AG08395 (cell line): Measurements from ENCODE around the gene FBXW9.
"Not testable (repeated sequence)": the region's sequence is repeated elsewhere in the genome, so short reads cannot be mapped to it uniquely, and the experiment has no call there.

ENCODE experiments used
- DNase-seq: peaks from one replicate; pipeline ENCODE4 v3.0.0; 2012; ENCODE audit warnings: mixed read lengths, low spot score

FBXW9 gene

GRCh38 chr19:12696366-12697335 is at the start of gene FBXW9:
TSS of gene FBXW9 (minus strand) at chr19:12696631. CDS start at chr19:12696581, 50 bp downstream.
- peak; percentile 97 for DNase-seq

- DNase-seq, result no peak
Observed at GRCh38 chr19:12745166-12745897, 48.9 kb upstream of the FBXW9 start.

- DNase-seq, result no peak
Observed at GRCh38 chr19:12737835-12738351, 41.5 kb upstream of the FBXW9 start.

GRCh38 chr19:12736995-12737834 is 40.8 kb upstream of the FBXW9 start, which contains the start of gene GET3:
TSS of gene GET3 (plus strand) at chr19:12737497. CDS start at chr19:12737506, 9 bp downstream.
- DNase-seq, result peak; percentile 98

GRCh38 chr19:12733369-12734214 is 37.2 kb upstream of the FBXW9 start:
- peak; percentile 54 for DNase-seq

GRCh38 chr19:12731337-12731736 is 34.9 kb upstream of the FBXW9 start:
- DNase-seq, result no peak

- no peak for DNase-seq
Observed at GRCh38 chr19:12730064-12730463, 33.6 kb upstream of the FBXW9 start.

GRCh38 chr19:12727745-12728433 is 31.5 kb upstream of the FBXW9 start:
- DNase-seq, result no peak

- no peak for DNase-seq
Observed at GRCh38 chr19:12726988-12727316, 30.5 kb upstream of the FBXW9 start.

GRCh38 chr19:12725612-12726011 is 29.2 kb upstream of the FBXW9 start:
- not testable (repeated sequence) for DNase-seq

- peak; percentile 58 for DNase-seq
Observed at GRCh38 chr19:12723641-12724426, 27.4 kb upstream of the FBXW9 start, which contains the start of gene TNPO2. TSS of gene TNPO2 (minus strand) at chr19:12723932. CDS start at chr19:12720977, 2,955 bp downstream.

- DNase-seq, result no peak
Observed at GRCh38 chr19:12723381-12723640, 26.9 kb upstream of the FBXW9 start.

GRCh38 chr19:12722566-12723380 is 26.3 kb upstream of the FBXW9 start:
- DNase-seq, result peak; percentile 99

- DNase-seq, result peak; percentile 77
Observed at GRCh38 chr19:12721656-12722565, 25.5 kb upstream of the FBXW9 start.

GRCh38 chr19:12720851-12721655 is 24.6 kb upstream of the FBXW9 start:
- no peak for DNase-seq

GRCh38 chr19:12720296-12720695 is 23.9 kb upstream of the FBXW9 start:
- no peak for DNase-seq

- DNase-seq, result no peak
Observed at GRCh38 chr19:12715929-12716328, 19.5 kb upstream of the FBXW9 start.
